ENCODE data around the gene PAFAH1B1. TPM values are rescaled to one million over a fixed set of nuclear protein-coding genes. Genes with fewer than 3 reads are reported as not detected.

The PAFAH1B1 gene
- polyA plus RNA-seq (88.6 to 119 TPM (median 96.5 TPM) in 3 replicates), polyA minus RNA-seq (83.5 to 144 TPM (median 136 TPM) in 3 replicates)
- polyA plus RNA-seq (2011; ENCODE audit: low read depth): 333 TPM
- polyA plus RNA-seq (2011; cell fraction: cytosol; rRNA removed): 77.8 and 136 TPM in 2 replicates
- polyA plus RNA-seq (2011; cell fraction: nucleus; rRNA removed): 120 and 147 TPM in 2 replicates
- 121 and 184 TPM in 2 replicates for polyA plus RNA-seq (2012; ENCODE audit: low replicate concordance)
- polyA minus RNA-seq (2011; cell fraction: cytosol; rRNA and poly(A)+ RNA removed): 53.9 TPM
- 46.7 and 106 TPM in 2 replicates for polyA minus RNA-seq (2011; cell fraction: nucleus; rRNA and poly(A)+ RNA removed)

GRCh38 chr17:2592971-2593820, at the start of gene PAFAH1B1:
Gene PAFAH1B1, plus strand, starts transcription at chr17:2593654. Its CDS starts 44,635 bp downstream, at chr17:2638289.
- H3K9me1 ChIP-seq (ENCODE audit: control insufficient read depth, extremely low read depth, insufficient read depth, low read length): no peaks in the 10 kb centered on the region
- peak within 1 kb of the TSS; percentile 86 to 100 (median 94) for H3K4me3 ChIP-seq (ENCODE audit: control insufficient read depth in 2 of 3, extremely low read depth in 1 of 3, insufficient read depth in 2 of 3, low read depth in 1 of 3, low read length in 3 of 3)
- H4K20me1 ChIP-seq (ENCODE audit: control insufficient read depth, extremely low read depth, insufficient read depth, low read length): peaks cover 9% of the 10 kb centered on the region
- no peaks in the 10 kb centered on the region for H3K27me3 ChIP-seq (ENCODE audit: control insufficient read depth, extremely low read depth, insufficient read depth, low read length)
- peaks cover 42% of the 10 kb centered on the region for H3K79me2 ChIP-seq (ENCODE audit: control insufficient read depth, insufficient read depth, low read length)
- peaks cover 22% of the 10 kb centered on the region for H3K4me1 ChIP-seq (ENCODE audit: control insufficient read depth, extremely low read depth, insufficient read depth, low read length)
- no peak for DNase-seq (ENCODE audit: low read depth, low spot score)
- peaks cover 0 to 2% of the 10 kb centered on the region in 2 experiments for H3K36me3 ChIP-seq (ENCODE audit: control insufficient read depth in 2 of 2, extremely low read depth in 1 of 2, insufficient read depth in 2 of 2, low read length in 2 of 2)
- H3K9ac ChIP-seq (ENCODE audit: control insufficient read depth, extremely low read depth, insufficient read depth, low read length): peak within 1 kb of the TSS; percentile 92
- peak within 1 kb of the TSS; percentile 98 for H3K4me2 ChIP-seq (ENCODE audit: control insufficient read depth, extremely low read depth, insufficient read depth, low read depth, low read length)
- peak; percentile 70 for FAIRE-seq
- H3K27ac ChIP-seq (ENCODE audit: control insufficient read depth, insufficient read depth, low read length): peak within 1 kb of the TSS; percentile 94
- H3K9me3 ChIP-seq (ENCODE audit: control insufficient read depth, low read depth, low read length): no peaks in the 10 kb centered on the region
- H2AFZ ChIP-seq (ENCODE audit: control insufficient read depth, low read length): peak within 1 kb of the TSS; percentile 97
- no peak for TF ChIP-seq EZH2 (IDR thresholded peaks at IDR 0.05; ENCODE audit: low read length)
- TF ChIP-seq CTCF (optimal IDR thresholded peaks at IDR 0.05 in 1 of 3, IDR thresholded peaks at IDR 0.05 in 1 of 3, conservative IDR thresholded peaks at IDR 0.05 in 1 of 3; ENCODE audit: extremely low read depth in 1 of 3, insufficient read depth in 2 of 3, low read length in 3 of 3): peak in 1 of 3 experiments; percentile 49
- dilution Hi-C loops (cut with MboI; ENCODE audit: extremely low pct_ligation_motif_present, low sequenced_read_pairs): no loop called here

GRCh38 chr17:2545393-2545792, 48.1 kb upstream of the PAFAH1B1 start:
- H3K36me3 ChIP-seq (ENCODE audit: control insufficient read depth in 2 of 2, extremely low read depth in 1 of 2, insufficient read depth in 2 of 2, low read length in 2 of 2): no peaks in the 10 kb centered on the region
- no peaks in the 10 kb centered on the region for H3K79me2 ChIP-seq (ENCODE audit: control insufficient read depth, insufficient read depth, low read length)
- H3K9me1 ChIP-seq (ENCODE audit: control insufficient read depth, extremely low read depth, insufficient read depth, low read length): no peaks in the 10 kb centered on the region
- no peaks in the 10 kb centered on the region for H3K9me3 ChIP-seq (ENCODE audit: control insufficient read depth, low read depth, low read length)
- H3K4me2 ChIP-seq (ENCODE audit: control insufficient read depth, extremely low read depth, insufficient read depth, low read depth, low read length): no peak overlapping the region
- no peak for TF ChIP-seq EZH2 (IDR thresholded peaks at IDR 0.05; ENCODE audit: low read length)
- TF ChIP-seq CTCF (optimal IDR thresholded peaks at IDR 0.05 in 1 of 3, IDR thresholded peaks at IDR 0.05 in 1 of 3, conservative IDR thresholded peaks at IDR 0.05 in 1 of 3; ENCODE audit: extremely low read depth in 1 of 3, insufficient read depth in 2 of 3, low read length in 3 of 3): no peak
- no peak overlapping the region for H3K4me3 ChIP-seq (ENCODE audit: control insufficient read depth in 2 of 3, extremely low read depth in 1 of 3, insufficient read depth in 2 of 3, low read depth in 1 of 3, low read length in 3 of 3)
- no peak overlapping the region for H2AFZ ChIP-seq (ENCODE audit: control insufficient read depth, low read length)
- H3K9ac ChIP-seq (ENCODE audit: control insufficient read depth, extremely low read depth, insufficient read depth, low read length): no peak overlapping the region
- no peak for DNase-seq (ENCODE audit: low read depth, low spot score)
- no peak overlapping the region for H3K27ac ChIP-seq (ENCODE audit: control insufficient read depth, insufficient read depth, low read length)
- H3K4me1 ChIP-seq (ENCODE audit: control insufficient read depth, extremely low read depth, insufficient read depth, low read length): peaks cover 9% of the 10 kb centered on the region
- no peaks in the 10 kb centered on the region for H4K20me1 ChIP-seq (ENCODE audit: control insufficient read depth, extremely low read depth, insufficient read depth, low read length)
- no peaks in the 10 kb centered on the region for H3K27me3 ChIP-seq (ENCODE audit: control insufficient read depth, extremely low read depth, insufficient read depth, low read length)
- no peak for FAIRE-seq
- dilution Hi-C loops (cut with MboI; ENCODE audit: extremely low pct_ligation_motif_present, low sequenced_read_pairs): no loop called here
